ENCODE data around the gene MAN2B1. TPM values are rescaled to one million over a fixed set of nuclear protein-coding genes. Genes with fewer than 3 reads are reported as not detected.
"Not testable (repeated sequence)": the region's sequence is repeated elsewhere in the genome, so short reads cannot be mapped to it uniquely, and the experiment has no call there.

MAN2B1 gene
- total RNA-seq, 4 donors from 2014 or later: 63.8 to 104 (median 74.6) TPM

GRCh38 chr19:12705654-12706331 is 39.3 kb upstream of the MAN2B1 start:
- DNase-seq (ENCODE audit: low spot score): no peak
- no peak for TF ChIP-seq CTCF (IDR thresholded peaks at IDR 0.05)
- no peak for ATAC-seq (ENCODE audit: low FRiP score)

DNA sequence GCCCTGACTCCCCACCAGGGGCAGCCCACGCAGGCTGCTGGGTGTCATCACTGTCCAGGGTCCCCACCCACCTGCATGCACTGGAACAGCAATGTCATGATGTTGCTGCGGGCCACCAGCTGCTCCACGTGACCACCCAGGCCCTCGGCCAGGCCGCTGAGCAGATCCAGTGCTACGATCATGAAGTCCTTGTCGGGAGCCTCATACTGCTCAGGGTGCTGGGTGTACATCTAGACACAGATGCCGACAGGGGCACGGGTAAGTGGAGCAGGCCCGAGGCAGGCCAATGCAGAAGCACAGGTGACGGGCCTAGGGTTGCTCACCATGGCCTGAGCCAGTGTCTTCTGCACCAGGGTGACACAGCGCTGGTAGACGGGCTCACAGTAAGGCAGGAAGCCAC is 38.6 kb upstream of the MAN2B1 start:
- DNase-seq (ENCODE audit: low spot score): no peak
- no peak for TF ChIP-seq CTCF (IDR thresholded peaks at IDR 0.05)
- no peak for ATAC-seq (ENCODE audit: low FRiP score)

GRCh38 chr19:12703046-12703445 is 36.5 kb upstream of the MAN2B1 start:
- ATAC-seq (ENCODE audit: low FRiP score) (no peak), DNase-seq (ENCODE audit: low spot score) (no peak)
- TF ChIP-seq CTCF (IDR thresholded peaks at IDR 0.05): no peak

DNA sequence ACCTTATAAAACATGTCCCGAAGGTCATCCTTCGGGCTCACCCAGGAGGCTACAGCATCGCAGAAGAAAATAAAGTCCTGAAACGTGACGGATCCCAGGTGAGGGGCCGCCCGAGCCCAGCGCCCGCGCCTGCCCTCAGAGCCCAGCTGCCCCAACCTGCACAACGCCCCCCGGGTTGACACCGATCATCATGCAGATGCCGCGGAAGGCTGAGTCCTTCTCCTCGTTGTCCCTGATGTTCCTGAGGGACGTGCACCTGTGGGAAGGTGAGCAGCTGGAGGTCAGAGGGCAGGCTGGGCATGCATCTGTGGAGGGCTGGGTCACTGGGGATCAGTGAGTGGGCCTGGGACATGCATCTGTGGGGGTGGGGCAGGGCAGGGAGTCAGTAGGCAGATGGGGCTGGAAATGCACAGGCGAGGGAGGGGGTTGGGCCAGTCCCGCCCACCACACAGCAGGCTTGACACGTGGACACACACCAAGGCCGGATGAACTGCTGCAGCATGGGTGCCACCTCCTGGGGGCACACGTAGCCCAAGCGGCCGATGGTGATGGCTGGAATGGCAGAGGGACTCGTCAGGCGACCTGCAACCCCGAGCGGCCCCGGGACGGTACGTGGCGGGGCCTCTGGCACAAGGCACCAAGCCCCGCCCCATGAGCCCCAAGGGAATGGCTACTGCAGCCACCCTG is 35.2 kb upstream of the MAN2B1 start:
- DNase-seq (ENCODE audit: low spot score): no peak
- no peak for ATAC-seq (ENCODE audit: low FRiP score)
- no peak for TF ChIP-seq CTCF (IDR thresholded peaks at IDR 0.05)

DNA sequence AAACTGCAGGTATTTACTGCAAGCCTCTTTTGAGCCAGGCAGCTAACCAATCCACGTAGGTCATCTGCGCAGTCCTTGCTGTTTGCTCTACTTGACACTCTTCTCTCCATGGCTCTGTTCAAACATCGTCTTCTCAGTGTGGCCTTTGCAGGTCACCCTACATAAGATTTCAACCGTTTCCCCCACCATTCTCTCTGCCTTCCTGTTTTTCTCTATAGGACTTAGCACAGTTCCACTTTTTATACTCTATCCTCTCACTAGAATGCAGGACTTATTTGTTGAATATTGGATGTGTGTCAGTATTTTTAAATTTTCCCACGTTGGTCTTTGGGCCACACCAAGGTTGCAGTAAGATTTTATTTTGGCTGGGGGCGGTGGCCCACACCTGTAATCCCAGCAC is 31.6 kb upstream of the MAN2B1 start:
- DNase-seq (ENCODE audit: low spot score) (no peak), ATAC-seq (ENCODE audit: low FRiP score) (no peak)
- no peak for TF ChIP-seq CTCF (IDR thresholded peaks at IDR 0.05)

- not testable (repeated sequence) for ATAC-seq (ENCODE audit: low FRiP score); DNase-seq (ENCODE audit: low spot score)
These were observed 30.9 kb upstream of the MAN2B1 start for GRCh38 chr19:12697425-12697824.

- TF ChIP-seq CTCF (IDR thresholded peaks at IDR 0.05): no peak
- DNase-seq (ENCODE audit: low spot score): peak; percentile 100
- ATAC-seq (ENCODE audit: low FRiP score): peak; percentile 70
These were observed 30.1 kb upstream of the MAN2B1 start, which contains the start of gene FBXW9 for GRCh38 chr19:12696366-12697335. FBXW9 (minus strand) TSS chr19:12696631; CDS start chr19:12696581, 50 bp downstream.
